G401 (cell line): ENCODE measurements around the gene CST7. TPM values are rescaled to one million over a fixed set of nuclear protein-coding genes. Genes with fewer than 3 reads are reported as not detected.

Source experiments
- DNase-seq: peaks from one replicate; pipeline ENCODE4 v3.0.0-alpha.2; 2015; ENCODE audit warnings: low spot score
- in situ Hi-C: cut with HindIII; loops from 2 replicates; pipeline ENCODE4 v1.10.0; 2016; ENCODE audit warnings: low sequenced_read_pairs, mixed read lengths
- total RNA-seq: library from RNA; depleted of rRNA; stranded (reverse); fragments of >200 nt; shearing (Covaris generic); gene quantifications from 2 replicates; pipeline ENCODE4 v1.2.3, GENCODE V29; 2014

CST7 gene
- total RNA-seq, 1 experiment from 2014 or later = not detected

- DNase-seq = no peak
- in situ Hi-C loops = no loop called here
Measured at GRCh38 chr20:24979036-24979960, 30.2 kb downstream of the CST7 start.

DNA sequence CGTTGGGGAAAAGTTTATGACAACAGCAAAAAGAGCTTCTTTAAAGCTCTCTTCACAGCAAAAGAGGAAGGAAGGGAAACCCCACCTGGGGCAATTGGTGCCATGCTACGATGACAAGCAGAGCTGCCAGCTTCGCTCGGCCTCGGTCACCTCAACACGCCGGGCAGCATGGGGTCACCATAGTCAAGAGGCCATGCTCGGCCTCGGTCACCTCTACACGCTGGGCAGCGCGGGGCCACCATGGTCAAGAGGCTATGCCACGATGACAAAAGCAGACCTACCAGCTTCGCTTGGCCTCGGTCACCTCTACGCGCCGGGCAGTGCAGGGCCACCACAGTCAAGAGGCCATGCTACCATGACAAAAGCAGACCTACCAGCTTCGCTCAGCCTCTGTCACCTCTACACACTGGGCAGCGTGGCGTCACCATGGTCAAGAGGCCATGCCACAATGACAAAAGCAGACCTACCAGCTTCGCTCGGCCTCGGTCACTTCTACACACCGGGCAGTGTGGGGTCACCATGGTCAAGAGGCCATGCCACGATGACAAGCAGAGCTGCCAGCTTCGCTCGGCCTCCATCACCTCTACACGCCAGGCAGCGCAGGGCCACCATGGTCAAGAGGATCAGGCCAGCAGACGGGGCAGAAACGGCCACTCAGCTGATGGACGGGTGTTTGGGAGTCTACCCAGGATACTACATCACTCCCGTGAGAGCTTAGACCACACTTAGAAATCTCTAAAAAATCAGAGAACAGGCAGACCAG, 31.4 kb downstream of the CST7 start:
- DNase-seq = no peak
- in situ Hi-C loops = no loop called here

DNA sequence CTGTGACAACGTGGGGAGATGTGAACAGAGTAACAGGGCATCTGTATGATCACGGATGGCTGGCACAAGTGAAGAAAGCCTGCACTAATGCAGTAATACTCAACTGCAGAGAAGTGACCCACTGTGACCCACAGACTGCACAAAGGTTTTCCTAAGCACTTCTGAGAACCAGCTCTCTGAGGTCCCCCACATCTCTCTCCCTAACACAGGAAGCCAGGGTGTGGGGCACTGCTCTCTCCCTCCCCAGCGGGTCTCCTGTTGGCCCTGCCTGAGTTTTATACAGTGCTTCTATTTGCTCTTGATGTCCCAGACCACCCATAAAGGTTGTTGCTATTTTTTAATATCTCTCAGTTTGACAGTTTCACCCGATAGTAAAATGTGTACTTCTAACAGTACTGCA, 32.2 kb downstream of the CST7 start:
- in situ Hi-C loops = no loop called here
- no peak for DNase-seq

DNA sequence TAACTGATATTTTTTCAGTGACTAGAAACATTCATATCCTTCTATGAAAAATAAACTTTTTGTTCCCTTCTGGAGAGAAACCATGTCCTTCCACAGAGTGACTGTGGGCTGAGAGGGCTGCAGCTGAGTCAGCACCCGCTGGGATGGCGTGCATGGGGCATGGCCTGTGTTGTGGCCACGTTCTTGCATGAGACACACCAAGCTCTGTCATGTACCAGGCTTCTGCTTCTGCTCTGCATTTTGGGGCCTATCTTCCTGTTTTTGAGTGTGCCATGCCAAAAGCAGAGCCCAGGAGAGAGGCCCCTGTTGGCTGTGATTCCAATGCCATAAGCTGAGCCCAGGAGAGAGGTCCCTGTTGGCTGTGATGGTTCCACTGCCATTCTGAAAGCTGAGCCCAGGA, 32.7 kb downstream of the CST7 start:
- no peak for DNase-seq
- in situ Hi-C loops = no loop called here

DNA sequence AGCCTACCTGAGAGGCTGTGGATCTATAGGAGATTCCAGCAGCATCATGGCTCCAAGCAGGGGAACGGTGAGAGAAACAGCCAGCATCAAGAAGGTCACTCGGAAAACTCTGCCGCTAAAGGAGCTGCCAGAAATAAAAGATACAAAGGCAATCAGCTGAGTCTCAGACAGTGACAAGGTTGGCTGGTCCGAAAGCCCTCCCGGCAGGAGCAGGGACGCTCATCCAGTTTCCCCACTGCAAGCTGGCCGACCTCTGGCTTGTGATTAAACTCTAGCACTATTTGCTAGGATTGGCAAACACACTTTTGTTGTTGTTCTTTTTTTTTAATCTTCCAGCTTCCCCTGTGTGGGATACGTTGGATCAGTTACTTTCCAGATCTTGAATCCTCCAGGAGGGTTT, 34.8 kb downstream of the CST7 start:
- no peak for DNase-seq
- in situ Hi-C loops = no loop called here

DNA sequence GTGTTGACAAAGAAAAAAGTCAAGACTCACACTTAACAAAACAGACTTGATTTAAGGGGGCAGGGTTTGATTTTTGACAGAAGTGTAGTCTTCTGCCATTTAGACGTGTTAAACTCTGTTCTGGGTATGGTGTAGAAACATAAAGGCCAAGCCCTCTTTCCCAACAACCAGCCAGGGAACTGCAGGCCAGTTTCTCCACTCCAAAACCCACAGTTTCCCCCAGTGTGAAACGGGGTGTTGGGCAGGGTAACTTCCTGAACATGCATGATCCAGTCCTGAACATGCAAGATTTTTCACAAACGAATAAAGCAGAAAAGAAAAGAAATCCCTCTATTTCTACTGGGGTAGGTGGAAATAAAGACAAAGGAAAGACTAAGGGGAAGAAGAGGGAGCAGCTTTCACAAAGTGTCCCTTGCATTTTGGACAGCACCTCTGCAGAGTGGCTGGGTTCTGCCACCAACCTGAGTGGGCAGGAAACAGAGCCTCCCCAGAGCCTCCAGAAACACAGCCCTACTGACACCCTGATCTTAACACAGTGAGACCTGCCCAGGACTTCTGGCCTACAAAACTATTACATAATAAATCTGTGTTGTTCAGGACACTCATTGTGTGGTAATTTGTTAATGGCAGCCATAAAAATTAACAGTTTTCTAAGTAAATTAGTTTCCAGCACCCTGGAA, 36.0 kb downstream of the CST7 start:
- no peak for DNase-seq
- in situ Hi-C loops = no loop called here

DNA sequence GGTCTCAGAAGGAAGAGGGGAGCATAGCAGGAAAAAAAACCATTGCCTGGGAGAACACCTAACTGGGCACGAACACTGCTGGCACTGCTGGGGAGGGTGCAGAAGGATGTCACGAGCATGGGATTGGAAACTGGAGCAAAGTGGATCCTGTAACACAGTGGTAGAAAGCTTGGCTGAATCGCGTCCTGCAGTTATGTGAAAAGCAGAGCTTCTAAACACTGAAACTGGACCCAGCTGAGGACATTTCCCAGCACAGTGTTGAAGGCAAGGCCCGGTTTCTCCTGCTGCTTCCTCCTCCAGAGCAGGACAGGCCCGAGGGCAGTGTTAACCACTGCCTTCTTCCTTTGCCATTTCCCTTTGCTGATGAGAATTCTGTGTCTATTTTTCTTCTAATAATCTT, 36.7 kb downstream of the CST7 start:
- DNase-seq = peak; percentile 52
- in situ Hi-C loops = no loop called here

DNA sequence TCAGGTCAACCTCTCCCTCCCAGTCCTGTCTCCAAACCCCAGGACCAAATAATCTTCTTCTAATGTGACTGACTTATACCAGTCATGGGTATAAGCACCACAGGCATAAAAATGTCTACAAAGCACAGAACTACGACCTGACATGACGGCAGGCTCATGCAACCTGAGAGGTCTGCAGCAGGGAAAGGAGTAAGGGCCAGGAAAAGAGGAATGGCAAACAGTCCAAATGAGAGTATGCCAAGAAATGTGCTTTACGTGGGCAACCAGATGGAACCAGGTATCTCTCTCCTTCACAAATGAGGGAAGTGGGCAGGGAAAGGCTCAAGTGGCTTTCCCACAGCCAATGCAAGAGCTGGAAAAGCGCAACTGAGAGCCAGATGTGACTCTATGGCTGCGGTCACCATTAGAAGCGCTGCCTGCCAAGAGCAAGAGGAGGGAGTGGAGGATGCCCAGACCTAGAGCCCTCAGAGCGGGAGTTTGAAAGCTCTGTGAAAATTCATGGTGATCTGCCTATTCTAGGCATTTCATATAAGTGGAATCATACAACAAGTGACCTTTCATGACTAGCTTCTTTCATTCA, 37.5 kb downstream of the CST7 start:
- in situ Hi-C loops = no loop called here
- peak; percentile 67 for DNase-seq

DNA sequence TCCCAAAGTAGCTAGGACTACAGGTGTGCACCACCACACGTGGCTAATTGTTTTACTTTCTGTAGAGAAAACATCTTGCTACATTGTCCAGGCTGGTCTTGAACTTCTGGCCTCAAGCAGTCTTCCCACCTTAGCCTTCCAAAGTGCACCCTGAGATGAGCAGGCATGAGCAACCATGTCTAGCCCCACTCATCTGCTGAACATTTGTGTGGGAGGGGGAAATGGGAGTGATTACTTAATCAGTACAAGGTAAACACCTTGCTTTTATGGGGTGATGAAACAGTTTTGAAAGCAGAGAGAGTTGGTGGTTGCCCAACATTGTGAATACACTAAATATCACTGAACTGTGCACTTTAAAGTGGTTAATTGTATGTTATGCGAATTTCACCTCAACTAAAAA, 38.2 kb downstream of the CST7 start:
- in situ Hi-C loops = no loop called here
- DNase-seq = no peak

GRCh38 chr20:24987873-24988835, 39.1 kb downstream of the CST7 start:
- in situ Hi-C loops = no loop called here

DNA sequence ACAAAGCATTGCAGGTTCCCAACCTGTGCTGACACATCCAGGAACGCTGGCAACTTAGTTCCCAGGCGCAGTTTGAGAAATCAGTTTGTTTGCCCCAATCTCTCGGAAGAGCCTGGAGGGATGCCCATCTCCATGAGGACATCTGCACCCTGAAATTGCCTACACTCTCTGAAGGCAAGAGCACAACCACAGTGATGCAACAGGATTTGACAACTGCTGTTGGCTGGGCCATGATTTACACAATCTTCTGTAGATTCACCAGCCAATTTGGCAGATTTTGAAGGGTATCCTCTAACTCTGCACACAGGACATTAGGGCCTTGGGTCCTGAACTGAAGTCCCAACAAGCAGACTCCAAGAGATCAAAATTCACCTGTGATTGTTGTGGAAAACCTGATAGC, 40.1 kb downstream of the CST7 start:
- peak; percentile 54 for DNase-seq
- in situ Hi-C loops = no loop called here

More at GRCh38 chr20:24987873-24988835, 39.1 kb downstream of the CST7 start:
- DNase-seq = no peak

DNA sequence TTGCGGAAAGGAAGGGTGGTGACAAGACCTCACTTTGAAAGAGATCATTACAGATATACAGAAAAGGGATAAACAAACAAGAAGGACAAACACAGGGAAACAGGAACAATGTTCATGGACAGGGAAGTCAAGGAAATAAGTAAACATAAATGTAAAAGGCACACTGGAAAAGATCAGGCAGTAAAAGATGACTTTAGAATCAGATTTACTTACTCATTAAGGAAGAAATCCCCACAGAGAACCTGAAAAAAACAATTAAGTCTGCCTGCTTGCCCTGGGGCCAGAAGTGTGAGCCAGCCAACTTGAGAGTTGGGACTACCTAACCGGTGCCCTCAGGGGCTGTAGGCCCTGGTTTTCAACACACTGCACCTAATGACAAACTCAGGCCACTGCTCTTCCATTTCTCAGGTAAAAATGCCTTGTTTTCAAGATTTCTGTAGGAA, 41.8 kb downstream of the CST7 start:
- in situ Hi-C loops = no loop called here
- DNase-seq = no peak

DNA sequence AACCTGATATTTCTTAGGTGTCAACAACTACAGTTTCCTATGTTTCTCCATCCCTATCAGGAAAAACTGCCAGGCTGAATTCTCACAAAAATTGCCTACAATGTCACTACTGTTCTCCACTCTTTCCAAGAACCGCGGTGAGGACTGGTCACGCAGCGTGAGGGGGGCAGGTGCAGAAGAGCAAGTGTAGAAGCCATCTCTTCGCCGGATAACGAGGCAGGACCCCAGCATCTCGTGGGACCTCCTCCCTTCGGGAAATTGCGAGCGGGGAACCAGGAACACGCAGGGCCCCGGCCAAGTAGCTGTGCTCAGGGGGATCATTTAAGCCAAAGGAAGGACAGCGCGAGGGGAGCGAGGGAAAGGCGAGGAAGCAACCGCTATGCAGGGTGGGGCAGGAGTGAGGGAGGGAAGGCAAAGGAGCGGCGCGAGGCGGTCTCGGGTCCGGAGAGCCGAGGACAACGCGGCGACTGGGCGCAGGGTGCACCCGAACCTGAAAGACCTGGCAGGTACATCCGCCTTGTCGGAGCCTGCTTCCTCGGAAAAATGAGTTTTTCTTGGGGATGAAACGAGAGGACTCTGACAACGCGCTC, 42.9 kb downstream of the CST7 start:
- no peak for DNase-seq
- in situ Hi-C loops = no loop called here

GRCh38 chr20:24992487-24993205, 43.6 kb downstream of the CST7 start, which contains the start of gene APMAP:
Gene APMAP, minus strand, starts transcription at chr20:24992751. Its CDS starts 63 bp downstream, at chr20:24992688.
- peak; percentile 96 for DNase-seq
- in situ Hi-C loops = no loop called here

GRCh38 chr20:24993337-24994185, 44.5 kb downstream of the CST7 start:
- peak; percentile 82 for DNase-seq
- in situ Hi-C loops = no loop called here

GRCh38 chr20:24994186-24994465, 45.1 kb downstream of the CST7 start:
- no peak for DNase-seq
- in situ Hi-C loops = no loop called here
